Tibial nerve (tissue), 4 donors: Measurements from ENCODE around the gene KIRREL3. TPM values are rescaled to one million over a fixed set of nuclear protein-coding genes. Genes with fewer than 3 reads are reported as not detected.

Experiments
- DNase-seq, 2 donors: peaks; one replicate each; pipeline ENCODE4 v3.0.0-alpha.2; 2019; ENCODE audit warnings: low spot score in 2 of 2
- H3K27ac ChIP-seq, 4 donors: fragments of 200-600 bp; sonication (generic) in 3 of 4; one replicate each; pipeline ENCODE4 v1.5.1; 2017 to 2019; ENCODE audit warnings: mild to moderate bottlenecking in 1 of 4
- H3K27me3 ChIP-seq, 2 donors: fragments of 200-600 bp; sonication (generic) in 1 of 2; one replicate each; pipeline versions ENCODE4 v1.5.1 to v1.6.0; 2017 to 2019
- H3K36me3 ChIP-seq, 3 donors: fragments of 200-600 bp; sonication (generic); one replicate each; pipeline ENCODE4 v1.5.1; 2018 to 2019
- H3K4me1 ChIP-seq, 4 donors: fragments of 200-600 bp; sonication (generic) in 3 of 4; one replicate each; pipeline ENCODE4 v1.5.1; 2017 to 2019
- H3K4me3 ChIP-seq, 4 donors: fragments of 200-600 bp; sonication (generic) in 3 of 4; one replicate each; pipeline ENCODE4 v1.5.1; 2017 to 2019; ENCODE audit warnings: mild to moderate bottlenecking in 1 of 4, moderate library complexity in 1 of 4
- H3K9me3 ChIP-seq, 4 donors: fragments of 200-600 bp; sonication (generic) in 3 of 4; one replicate each; pipeline ENCODE4 v1.5.1; 2017 to 2019
- CTCF ChIP-seq, 5 experiments: fragments of 200-600 bp in 3 of 5; fragments of 450-650 bp in 2 of 5; sonication (generic) in 3 of 5; IDR thresholded peaks; one replicate each; pipeline ENCODE4 v1.5.1; 2016 to 2019; ENCODE audit warnings: antibody characterized with exemption in 5 of 5, mild to moderate bottlenecking in 3 of 5, moderate library complexity in 2 of 5
- EP300 ChIP-seq, 2 donors: sonication (generic); formaldehyde crosslinking; IDR thresholded peaks; one replicate each; pipeline ENCODE4 v1.6.1; 2017; ENCODE audit warnings: antibody characterized with exemption in 2 of 2, mild to moderate bottlenecking in 1 of 2
- POLR2A ChIP-seq, 2 donors: fragments of 450-650 bp; IDR thresholded peaks; one replicate each; pipeline ENCODE4 v1.6.1; 2017; ENCODE audit warnings: antibody characterized with exemption in 2 of 2, mild to moderate bottlenecking in 2 of 2, moderate library complexity in 2 of 2
- WGBS, 2 donors: methylation state at CpG; one replicate each; pipeline ENCODE4 v1.1.5; 2018; 5-methylcytosine and 5-hydroxymethylcytosine counted together
- total RNA-seq, 4 donors: library from RNA; depleted of rRNA; stranded (reverse); fragments of >200 nt; gene quantifications; one replicate each; pipeline ENCODE4 v1.1.0, GENCODE V29; 2016

The KIRREL3 gene
- total RNA-seq, 4 donors from 2014 or later: not detected

GRCh38 chr11:126466236-126467045, 534.1 kb downstream of the KIRREL3 start:
- no peak overlapping the region for H3K4me3 ChIP-seq
- H3K36me3 ChIP-seq: no peaks in the 10 kb centered on the region
- peaks cover 0 to 6% (median 0%) of the 10 kb centered on the region in 4 donors for H3K9me3 ChIP-seq
- no peaks in the 10 kb centered on the region for H3K27me3 ChIP-seq
- no peak for TF ChIP-seq CTCF (IDR thresholded peaks at IDR 0.05)
- no peak for TF ChIP-seq EP300 (IDR thresholded peaks at IDR 0.05)
- no peak for TF ChIP-seq POLR2A (IDR thresholded peaks at IDR 0.05)
- no peak for DNase-seq
- H3K4me1 ChIP-seq: peaks cover 0 to 19% (median 0%) of the 10 kb centered on the region in 4 donors
- 71 to 73% methylated on average over 16 to 18 of the region's 18 CpGs for WGBS, 2 donors
- H3K27ac ChIP-seq: no peak overlapping the region

GRCh38 chr11:126465573-126466188, 534.9 kb downstream of the KIRREL3 start:
- H3K36me3 ChIP-seq: no peaks in the 10 kb centered on the region
- TF ChIP-seq CTCF (IDR thresholded peaks at IDR 0.05) (no peak), POLR2A (IDR thresholded peaks at IDR 0.05) (no peak), EP300 (IDR thresholded peaks at IDR 0.05) (no peak)
- peaks cover 0 to 6% (median 0%) of the 10 kb centered on the region in 4 donors for H3K9me3 ChIP-seq
- DNase-seq: no peak
- no peak overlapping the region for H3K27ac ChIP-seq
- WGBS, 2 donors: 48 to 59% methylated on average over 18 to 19 of the region's 19 CpGs
- H3K4me1 ChIP-seq: peaks cover 0 to 19% (median 0%) of the 10 kb centered on the region in 4 donors
- no peaks in the 10 kb centered on the region for H3K27me3 ChIP-seq
- no peak overlapping the region for H3K4me3 ChIP-seq

- Histone ChIP-seq H3K27me3 (no peaks in the 10 kb centered on the region), H3K4me3 (no peak overlapping the region), H3K4me1 (peaks cover 0 to 19% (median 0%) of the 10 kb centered on the region in 4 donors), H3K36me3 (no peaks in the 10 kb centered on the region), H3K27ac (no peak overlapping the region), H3K9me3 (peaks cover 0 to 6% (median 0%) of the 10 kb centered on the region in 4 donors)
- WGBS, 2 donors: 88 to 95% methylated on average over 2 to 5 of the region's 5 CpGs
- no peak for DNase-seq
- TF ChIP-seq EP300 (IDR thresholded peaks at IDR 0.05): no peak
- no peak for TF ChIP-seq CTCF (IDR thresholded peaks at IDR 0.05)
- TF ChIP-seq POLR2A (IDR thresholded peaks at IDR 0.05): no peak
Measured at GRCh38 chr11:126464796-126465195, 535.8 kb downstream of the KIRREL3 start.

GRCh38 chr11:126462422-126462821, 538.1 kb downstream of the KIRREL3 start:
- peaks cover 0 to 6% (median 0%) of the 10 kb centered on the region in 4 donors for H3K9me3 ChIP-seq
- DNase-seq: no peak
- H3K27me3 ChIP-seq: no peaks in the 10 kb centered on the region
- peaks cover 0 to 22% (median 0%) of the 10 kb centered on the region in 4 donors for H3K4me1 ChIP-seq
- H3K36me3 ChIP-seq: no peaks in the 10 kb centered on the region
- H3K27ac ChIP-seq: no peak overlapping the region
- no peak overlapping the region for H3K4me3 ChIP-seq
- 95 to 96% methylated on average over 7 of the region's 7 CpGs for WGBS, 2 donors
- TF ChIP-seq CTCF (IDR thresholded peaks at IDR 0.05) (no peak), POLR2A (IDR thresholded peaks at IDR 0.05) (no peak), EP300 (IDR thresholded peaks at IDR 0.05) (no peak)

- DNase-seq: no peak
- no peak overlapping the region for H3K27ac ChIP-seq
- 80 to 87% methylated on average over 5 to 6 of the region's 6 CpGs for WGBS, 2 donors
- H3K9me3 ChIP-seq: peaks cover 0 to 6% (median 0%) of the 10 kb centered on the region in 4 donors
- no peaks in the 10 kb centered on the region for H3K36me3 ChIP-seq
- TF ChIP-seq EP300 (IDR thresholded peaks at IDR 0.05): no peak
- no peak for TF ChIP-seq POLR2A (IDR thresholded peaks at IDR 0.05)
- TF ChIP-seq CTCF (IDR thresholded peaks at IDR 0.05): no peak
- H3K4me3 ChIP-seq: no peak overlapping the region
- H3K27me3 ChIP-seq: no peaks in the 10 kb centered on the region
- peaks cover 0 to 18% (median 0%) of the 10 kb centered on the region in 4 donors for H3K4me1 ChIP-seq
Measured at GRCh38 chr11:126461996-126462395, 538.6 kb downstream of the KIRREL3 start.
